RWPE2 (cell line): ENCODE data around the gene PIBF1.
"Not testable (repeated sequence)": the region's sequence is repeated elsewhere in the genome, so short reads cannot be mapped to it uniquely, and the experiment has no call there.

Experiments used
- ATAC-seq: fragments of 200-7000 bp; cut with Tn5 transposase; 3 replicates; pipeline ENCODE4 v1.9.1; 2021; ENCODE audit warnings: low read depth
- DNase-seq: peaks from one replicate; pipeline ENCODE4 v3.0.0-alpha.2; 2020; ENCODE audit warnings: low spot score
- H3K27ac ChIP-seq: fragments of 450-650 bp; 2 replicates; pipeline ENCODE4 v1.5.1; 2017; ENCODE audit warnings: mild to moderate bottlenecking; ENCODE audit not compliant: poor library complexity, severe bottlenecking
- H3K27me3 ChIP-seq: fragments of 250-450 bp; sonication (Bioruptor Pico); 2 replicates; pipeline ENCODE4 v1.5.1; 2021; ENCODE audit warnings: mild to moderate bottlenecking, moderate library complexity; ENCODE audit not compliant: insufficient read depth, poor library complexity, severe bottlenecking
- H3K36me3 ChIP-seq: fragments of 250-450 bp; sonication (Bioruptor Pico); 2 replicates; pipeline ENCODE4 v1.5.1; 2020; ENCODE audit warnings: low read depth, mild to moderate bottlenecking, moderate library complexity
- H3K4me1 ChIP-seq: fragments of 250-450 bp; sonication (Bioruptor Pico); 2 replicates; pipeline ENCODE4 v1.5.1; 2021; ENCODE audit warnings: mild to moderate bottlenecking, moderate library complexity; ENCODE audit not compliant: insufficient read depth, poor library complexity, severe bottlenecking
- H3K4me3 ChIP-seq: fragments of 250-450 bp; sonication (Bioruptor Pico); 2 replicates; pipeline ENCODE4 v1.5.1; 2021; ENCODE audit warnings: mild to moderate bottlenecking, moderate library complexity; ENCODE audit not compliant: severe bottlenecking
- H3K9me3 ChIP-seq: fragments of 250-450 bp; sonication (Bioruptor Pico); 2 replicates; pipeline ENCODE4 v1.5.1; 2021; ENCODE audit warnings: mild to moderate bottlenecking, moderate library complexity; ENCODE audit not compliant: severe bottlenecking
- CTCF ChIP-seq: fragments of 450-650 bp; IDR thresholded peaks from one replicate; pipeline ENCODE4 v1.5.1; 2017; ENCODE audit warnings: mild to moderate bottlenecking, moderate library complexity; ENCODE audit not compliant: poor library complexity, severe bottlenecking

Gene PIBF1

GRCh38 chr13:72782717-72783116, 784 bp downstream of the PIBF1 start:
- DNase-seq, result no peak
- Histone ChIP-seq H3K36me3 (peaks cover 61% of the 10 kb centered on the region), H3K27me3 (no peaks in the 10 kb centered on the region), H3K27ac (peak overlapping the region; percentile 47), H3K4me3 (peak overlapping the region; percentile 94), H3K4me1 (peaks cover 13% of the 10 kb centered on the region), H3K9me3 (no peaks in the 10 kb centered on the region)
- ATAC-seq, result no peak
- no peak for TF ChIP-seq CTCF

- H3K4me1 ChIP-seq, H3K27ac ChIP-seq, H3K9me3 ChIP-seq, H3K27me3 ChIP-seq, DNase-seq, H3K4me3 ChIP-seq, ATAC-seq: not testable (repeated sequence)
- H3K36me3 ChIP-seq, result peaks cover 44% of the 10 kb centered on the region
These were observed 2.7 kb downstream of the PIBF1 start for GRCh38 chr13:72784679-72785078.

- Histone ChIP-seq H3K9me3 (no peaks in the 10 kb centered on the region), H3K4me3 (no peak overlapping the region), H3K27me3 (no peaks in the 10 kb centered on the region), H3K36me3 (peaks cover 41% of the 10 kb centered on the region), H3K27ac (no peak overlapping the region), H3K4me1 (no peaks in the 10 kb centered on the region)
- DNase-seq, result no peak
- no peak for TF ChIP-seq CTCF
- no peak for ATAC-seq
These were observed 6.9 kb downstream of the PIBF1 start for GRCh38 chr13:72788831-72789230.

GRCh38 chr13:72792640-72793039, 10.7 kb downstream of the PIBF1 start:
- no peaks in the 10 kb centered on the region for H3K4me1 ChIP-seq
- H3K27ac ChIP-seq, result no peak overlapping the region
- peaks cover 44% of the 10 kb centered on the region for H3K36me3 ChIP-seq
- no peak overlapping the region for H3K4me3 ChIP-seq
- H3K9me3 ChIP-seq, result no peaks in the 10 kb centered on the region
- DNase-seq (no peak), ATAC-seq (no peak)
- TF ChIP-seq CTCF, result no peak
- H3K27me3 ChIP-seq, result no peaks in the 10 kb centered on the region

- Histone ChIP-seq H3K27me3 (no peaks in the 10 kb centered on the region), H3K4me1 (no peaks in the 10 kb centered on the region), H3K27ac (no peak overlapping the region), H3K9me3 (no peaks in the 10 kb centered on the region), H3K4me3 (no peak overlapping the region), H3K36me3 (peaks cover 45% of the 10 kb centered on the region)
- no peak for TF ChIP-seq CTCF
- DNase-seq, result no peak
- ATAC-seq, result no peak
These were observed 16.9 kb downstream of the PIBF1 start for GRCh38 chr13:72798817-72799216.

- no peaks in the 10 kb centered on the region for H3K9me3 ChIP-seq
- ATAC-seq, result no peak
- no peak overlapping the region for H3K27ac ChIP-seq
- peaks cover 39% of the 10 kb centered on the region for H3K36me3 ChIP-seq
- no peak for TF ChIP-seq CTCF
- no peak overlapping the region for H3K4me3 ChIP-seq
- no peaks in the 10 kb centered on the region for H3K4me1 ChIP-seq
- no peaks in the 10 kb centered on the region for H3K27me3 ChIP-seq
- DNase-seq, result no peak
These were observed 22.4 kb downstream of the PIBF1 start for GRCh38 chr13:72804301-72804700.
